HG02973 (cell line): Measurements from ENCODE around the gene OVOL1.

Experiments
- ATAC-seq: cut with Tn5 transposase; IDR thresholded peaks from one replicate; pipeline ENCODE4 v1.9.1; 2021; ENCODE audit warnings: moderate library complexity; ENCODE audit not compliant: unreplicated experiment

Gene OVOL1

DNA sequence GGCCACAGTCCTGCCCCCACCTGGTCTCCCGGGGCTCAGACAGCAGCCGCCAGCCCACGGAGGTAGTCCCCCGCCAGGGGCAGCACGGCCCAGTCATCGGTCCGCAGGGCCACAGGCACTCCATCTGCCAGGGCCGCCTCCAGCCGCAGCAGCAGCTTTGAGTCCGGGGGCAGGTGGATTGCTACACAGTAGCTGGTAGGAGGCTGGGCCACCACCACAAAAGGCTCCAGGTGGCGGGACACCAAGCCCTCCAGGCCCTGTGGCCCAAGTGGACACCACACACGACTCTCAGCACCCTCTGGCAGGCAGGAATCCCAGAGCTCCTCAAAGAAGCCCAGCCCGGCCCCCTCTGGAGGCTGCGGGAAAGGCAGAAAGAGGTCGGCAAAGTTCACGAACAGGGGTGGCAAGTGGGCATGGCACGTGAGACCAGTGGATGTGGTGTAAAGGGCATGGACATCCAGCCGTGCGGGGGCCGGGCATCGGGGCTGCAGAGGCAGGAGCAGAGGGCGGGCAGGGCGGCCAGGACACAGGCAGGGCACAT lies 9.0 kb upstream of the OVOL1 start:
- no peak for ATAC-seq

GRCh38 chr11:65778431-65778900 lies 8.4 kb upstream of the OVOL1 start:
- ATAC-seq, result no peak

DNA sequence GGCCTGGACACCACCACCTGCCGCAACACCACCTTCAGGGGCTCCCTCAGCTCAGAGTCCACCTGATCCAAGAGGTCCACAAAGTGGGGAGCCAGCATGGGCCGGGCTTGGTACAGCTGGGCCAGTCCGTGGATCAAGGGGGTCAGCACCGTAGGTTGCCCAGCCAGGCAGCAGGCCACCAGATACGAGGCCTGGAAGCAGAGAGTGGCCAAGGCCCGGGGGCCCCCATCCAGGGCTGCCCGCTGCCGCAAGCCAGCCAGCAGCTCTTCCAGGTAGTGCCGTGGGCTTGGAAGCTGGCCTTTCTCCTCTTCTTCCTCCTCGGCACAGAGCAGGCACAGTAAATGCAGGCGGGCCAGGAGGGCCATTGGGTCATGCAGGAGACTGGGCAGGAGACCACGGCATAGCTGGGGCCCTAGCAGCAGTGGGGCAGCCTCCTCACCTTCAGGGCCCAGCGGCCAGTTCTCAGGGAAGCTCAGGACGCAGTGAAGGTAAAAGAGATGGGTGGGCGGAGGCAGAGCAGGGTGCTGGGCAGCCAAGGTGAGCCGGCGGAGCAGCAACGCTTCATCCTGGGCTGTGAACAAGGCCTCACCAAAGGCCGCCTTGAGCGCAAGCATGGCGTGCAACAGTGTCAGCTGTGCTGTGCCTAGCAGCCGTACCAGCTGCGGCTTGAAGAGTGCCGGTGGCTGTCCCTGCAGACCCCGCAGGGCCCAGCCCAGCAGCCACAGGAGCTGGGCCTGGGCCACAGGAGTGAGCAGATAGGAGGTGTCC lies 7.8 kb upstream of the OVOL1 start:
- no peak for ATAC-seq

- no peak for ATAC-seq
Measured at GRCh38 chr11:65779669-65779918, 7.3 kb upstream of the OVOL1 start.

DNA sequence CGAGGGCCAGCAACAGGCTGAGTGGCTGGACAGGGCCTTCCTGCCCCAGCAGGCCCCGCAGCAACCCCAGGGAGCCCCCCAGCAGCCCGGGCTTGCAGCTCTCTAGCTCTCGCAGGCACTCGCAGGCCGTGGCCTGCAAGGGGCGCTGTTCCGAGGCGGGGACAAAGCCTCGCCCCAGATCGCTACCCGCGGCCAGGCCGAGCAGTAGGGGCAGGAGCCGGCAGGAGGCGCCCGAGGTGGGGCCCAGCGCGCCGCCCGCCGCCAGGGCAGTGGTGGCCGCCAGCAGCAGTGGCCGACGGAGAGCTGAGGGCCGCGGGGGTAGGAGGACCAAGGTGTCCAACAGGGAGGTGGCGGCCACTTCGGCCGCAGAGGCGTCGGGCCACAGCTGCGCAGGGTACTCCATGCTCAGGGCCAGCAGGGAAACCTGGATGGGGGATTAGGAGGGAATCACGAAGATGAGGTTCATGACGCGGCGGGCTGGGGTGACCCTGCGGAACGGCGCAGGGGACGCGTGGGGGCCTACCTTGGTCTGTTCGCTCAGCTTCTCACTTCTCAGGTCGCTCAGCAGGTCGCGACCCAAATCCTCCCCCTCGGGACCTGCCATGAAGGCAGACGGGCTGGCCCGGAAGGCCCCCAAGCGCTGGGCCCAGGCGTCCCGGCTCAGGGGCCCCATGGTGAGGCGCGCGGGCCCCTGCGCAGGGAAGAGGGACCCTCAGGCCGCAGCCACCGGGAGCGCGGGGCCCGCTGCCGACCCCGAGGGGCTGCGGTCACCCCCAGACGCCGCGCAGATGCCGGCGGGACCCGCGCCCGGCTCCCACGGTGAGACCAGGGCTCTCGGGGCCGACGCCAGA lies 6.7 kb upstream of the OVOL1 start:
- peak; percentile 45 for ATAC-seq

DNA sequence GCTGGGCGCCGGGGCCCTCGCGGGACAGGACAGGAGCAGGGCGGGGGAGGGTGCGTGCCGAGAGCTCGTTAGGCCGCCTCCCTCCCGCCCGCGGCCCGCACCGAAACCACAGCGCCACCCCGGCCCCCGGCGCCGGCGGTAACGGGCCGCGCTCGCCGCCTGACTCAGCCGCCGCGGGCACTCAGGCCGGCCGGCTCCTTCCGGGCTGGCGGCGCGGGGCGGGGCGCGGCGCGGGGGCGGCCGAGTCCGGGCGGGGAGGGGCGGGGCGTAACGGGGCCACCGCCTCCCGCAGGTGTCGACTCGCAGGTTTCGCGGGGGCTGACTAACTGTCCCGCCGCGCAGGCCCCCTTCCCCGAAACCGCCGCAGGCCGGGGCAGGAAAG lies 6.1 kb upstream of the OVOL1 start, which contains the start of gene AP5B1:
Gene AP5B1 (minus strand): TSS at position 207 of the 382 bp plus-strand sequence. CDS start 385 bp downstream, outside the sequence.
- peak; percentile 48 for ATAC-seq

- peak; percentile 18 for ATAC-seq
Measured at GRCh38 chr11:65781152-65781961, 5.5 kb upstream of the OVOL1 start.

GRCh38 chr11:65781962-65782815 lies 4.7 kb upstream of the OVOL1 start:
- no peak for ATAC-seq

GRCh38 chr11:65782816-65783228 lies 4.0 kb upstream of the OVOL1 start:
- ATAC-seq, result no peak

- no peak for ATAC-seq
Measured at GRCh38 chr11:65785319-65786007, 1.4 kb upstream of the OVOL1 start.

GRCh38 chr11:65786008-65786785 lies 666 bp upstream of the OVOL1 start:
- ATAC-seq, result no peak

- no peak for ATAC-seq
Measured at GRCh38 chr11:65787649-65788622, 1.1 kb downstream of the OVOL1 start.

DNA sequence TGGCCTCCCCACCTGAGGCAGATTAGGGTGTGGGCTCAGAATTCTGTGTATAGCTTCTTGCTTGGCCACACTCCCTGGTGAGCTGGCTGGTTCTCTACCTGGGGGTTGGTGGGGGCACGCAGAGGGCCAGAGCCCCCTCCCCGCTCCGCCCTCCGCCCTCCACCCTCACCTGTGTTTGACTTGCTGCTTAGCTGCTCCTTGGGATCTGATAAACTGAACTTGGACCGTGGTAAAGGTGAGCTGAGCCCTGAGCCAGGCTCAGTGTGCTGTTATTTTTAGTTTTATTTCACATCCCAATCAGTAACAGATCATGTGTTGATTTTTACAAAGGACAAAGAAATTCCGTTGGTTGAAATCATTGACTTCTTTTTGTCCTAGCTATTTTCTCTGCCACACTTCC lies 2.0 kb downstream of the OVOL1 start:
- ATAC-seq, result no peak

DNA sequence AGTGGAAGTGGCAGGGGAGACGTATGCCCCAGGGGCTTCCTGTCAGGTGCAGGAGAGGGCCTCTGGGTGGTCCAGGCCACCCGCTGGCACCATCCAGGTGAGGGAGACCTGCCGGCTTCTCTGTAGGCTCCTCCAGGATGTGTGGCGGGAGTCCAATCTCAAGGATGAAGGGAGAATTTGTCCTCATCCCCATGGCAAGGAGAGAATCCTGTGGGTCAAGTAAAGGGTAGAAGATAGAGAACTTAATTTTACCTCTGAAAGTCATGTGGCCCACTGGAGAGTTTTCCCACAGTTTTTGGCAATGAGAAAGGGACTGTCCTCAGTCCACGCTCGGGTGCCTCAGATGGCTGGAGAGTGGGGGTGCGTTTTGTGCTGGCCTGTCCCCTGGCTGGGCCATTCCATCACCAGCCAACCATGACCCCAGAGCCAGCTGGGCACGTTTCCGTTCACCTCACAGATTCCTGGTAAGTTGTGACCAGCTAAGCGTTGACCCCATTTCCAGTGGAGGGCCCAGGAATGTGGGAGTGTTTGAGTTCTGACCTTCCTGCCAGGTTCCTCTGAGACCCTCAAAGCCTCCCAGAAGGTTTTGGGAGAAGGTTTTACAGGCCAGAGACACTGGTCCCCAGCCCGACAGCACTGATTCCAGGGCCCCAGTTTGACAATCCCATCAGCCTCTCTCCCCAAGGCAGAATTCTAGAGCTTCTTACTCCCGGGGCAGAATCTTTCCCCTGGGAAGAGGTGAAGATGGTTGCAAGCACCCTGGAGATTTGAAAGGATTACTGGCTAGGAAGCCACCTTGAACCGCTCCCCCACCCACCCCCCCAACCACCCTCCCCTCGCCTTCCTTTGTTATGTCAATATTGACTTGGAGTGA lies 2.6 kb downstream of the OVOL1 start:
- no peak for ATAC-seq

DNA sequence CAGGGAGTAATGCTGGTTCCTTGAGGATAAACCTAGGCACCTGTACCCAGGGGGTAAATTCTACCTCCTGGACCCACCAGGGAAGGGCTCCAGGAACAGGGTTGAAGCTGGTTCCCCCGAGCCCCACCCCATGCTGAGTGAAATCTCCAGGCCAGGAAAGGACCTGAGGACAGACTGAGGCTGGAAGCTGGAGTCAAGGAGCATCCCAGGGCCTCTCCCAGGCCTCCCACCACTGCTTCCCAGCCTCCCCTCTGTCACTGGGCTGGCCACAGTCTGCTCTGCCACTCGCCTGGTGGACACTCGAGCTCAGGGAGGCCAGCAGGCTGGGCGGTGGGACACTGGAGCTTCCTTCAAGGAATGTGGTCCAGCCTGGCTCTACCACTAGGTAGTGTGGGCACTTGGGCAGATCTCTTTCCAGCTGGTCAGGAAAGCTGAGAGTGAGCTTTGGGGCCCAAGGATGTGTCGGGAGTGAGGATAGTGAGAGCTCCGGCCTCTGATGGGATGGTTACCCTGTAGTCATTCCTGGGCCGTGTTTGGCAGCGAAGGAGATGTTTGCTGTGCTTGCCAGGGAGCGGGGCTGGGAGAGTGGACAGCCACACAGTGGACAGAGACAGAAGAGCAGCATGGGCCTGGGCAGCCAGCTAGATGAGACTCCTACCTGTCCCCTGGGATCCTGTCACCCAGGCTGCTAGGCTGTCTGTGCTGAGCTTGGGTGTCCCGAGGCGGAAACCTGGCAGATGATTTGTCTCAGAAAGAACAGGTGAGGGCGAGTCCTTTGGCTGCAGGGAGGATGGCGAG lies 3.4 kb downstream of the OVOL1 start:
- ATAC-seq, result no peak
